GM19452 (cell line): ENCODE data around the gene STRN.
"Not testable (repeated sequence)": the region's sequence is repeated elsewhere in the genome, so short reads cannot be mapped to it uniquely, and the experiment has no call there.

Source experiments
- ATAC-seq: cut with Tn5 transposase; IDR thresholded peaks from one replicate; pipeline ENCODE4 v1.9.1; 2021; ENCODE audit not compliant: unreplicated experiment

The STRN gene

GRCh38 chr2:36843838-36844237 lies 122.5 kb downstream of the STRN start:
- no peak for ATAC-seq

GRCh38 chr2:36839976-36840617 lies 126.2 kb downstream of the STRN start:
- ATAC-seq: no peak

- no peak for ATAC-seq
These were observed 131.4 kb downstream of the STRN start for GRCh38 chr2:36834731-36835524.

DNA sequence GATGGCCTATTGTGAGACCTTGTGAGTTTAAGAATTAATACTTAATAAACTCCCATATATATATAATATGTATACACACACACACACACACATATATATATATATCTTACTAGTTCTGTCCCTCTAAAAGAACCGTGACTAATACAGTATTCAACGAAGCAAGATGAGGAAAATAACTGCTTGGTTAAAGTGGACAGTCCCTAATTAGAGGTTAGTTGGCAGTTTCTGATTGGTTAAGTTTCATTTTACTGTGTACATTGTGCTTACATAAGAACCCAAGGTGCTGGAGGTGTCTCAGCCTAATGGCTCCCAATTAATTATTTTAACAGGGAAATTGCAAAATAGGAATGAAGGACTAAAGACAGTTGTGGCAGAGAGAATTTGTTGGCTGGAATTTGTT lies 132.1 kb downstream of the STRN start:
- no peak for ATAC-seq

GRCh38 chr2:36831185-36831584 lies 135.2 kb downstream of the STRN start:
- no peak for ATAC-seq

DNA sequence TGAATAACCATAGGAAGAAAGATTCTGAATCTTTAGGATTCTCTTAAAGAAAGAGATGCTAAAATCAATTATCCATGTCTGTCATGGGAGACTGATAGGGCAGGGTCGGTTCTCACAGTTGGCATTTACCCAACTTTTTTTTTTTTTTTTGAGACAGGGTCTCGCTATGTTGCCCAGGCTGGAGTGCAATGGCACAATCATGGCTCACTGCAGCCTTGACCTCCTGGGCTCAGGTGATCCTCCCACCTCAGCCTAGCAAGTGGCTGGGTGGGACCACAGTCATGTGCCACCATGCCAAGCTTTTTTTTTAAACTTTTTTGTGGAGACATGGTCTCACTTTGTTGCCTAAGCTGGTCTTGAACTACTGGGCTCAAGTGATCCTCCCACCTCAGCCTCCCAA lies 141.7 kb downstream of the STRN start:
- ATAC-seq: not testable (repeated sequence)

- ATAC-seq: no peak
These were observed 142.1 kb downstream of the STRN start for GRCh38 chr2:36824273-36824672.

GRCh38 chr2:36823862-36824261 lies 142.5 kb downstream of the STRN start:
- no peak for ATAC-seq

GRCh38 chr2:36820942-36821605 lies 145.3 kb downstream of the STRN start:
- no peak for ATAC-seq

DNA sequence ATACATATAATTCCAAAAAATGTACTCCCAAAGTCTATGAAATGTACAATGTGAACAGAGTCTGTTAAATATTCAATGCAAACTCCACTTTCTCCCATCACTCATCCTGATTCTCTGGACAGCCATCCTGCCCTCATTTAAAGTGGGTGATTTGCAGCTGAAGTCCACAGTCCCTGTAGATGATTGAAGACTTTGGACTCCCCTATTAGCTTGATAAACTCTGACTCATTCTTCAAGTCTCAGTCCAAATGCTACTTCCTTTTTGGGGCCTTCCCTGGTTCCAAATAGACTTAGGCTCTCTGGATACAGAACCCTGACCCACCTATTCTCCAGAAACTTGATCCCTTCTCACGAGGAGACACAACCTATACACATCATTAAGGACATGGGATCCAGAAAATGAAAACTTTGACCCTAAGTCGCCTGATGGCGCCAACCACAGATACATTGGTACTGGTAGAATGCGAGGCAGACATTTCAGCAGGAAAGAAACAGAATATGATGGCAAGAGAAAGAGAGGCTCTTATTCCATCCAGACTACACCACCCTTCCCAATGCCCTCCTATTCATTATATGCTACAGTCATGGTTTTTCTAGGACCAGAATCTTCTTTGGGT lies 147.1 kb downstream of the STRN start:
- no peak for ATAC-seq

DNA sequence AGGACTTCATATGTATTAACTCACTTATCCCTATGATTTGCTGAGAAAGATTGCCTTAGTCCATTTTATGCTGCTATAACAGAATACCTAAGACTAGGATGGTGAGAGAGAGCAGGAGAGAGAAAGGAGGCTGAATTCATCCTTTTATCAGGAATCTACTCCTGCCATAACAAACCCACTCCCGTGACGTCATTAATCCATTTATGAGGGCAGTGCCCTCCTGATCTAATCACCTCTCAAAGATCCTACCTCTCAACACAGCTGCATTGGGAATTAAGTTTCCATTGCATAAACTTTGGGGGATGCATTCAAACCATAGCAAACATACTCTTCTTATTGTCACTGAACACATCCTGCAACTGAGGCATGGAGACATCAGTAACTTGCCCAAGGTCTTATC lies 147.8 kb downstream of the STRN start:
- ATAC-seq: no peak

- no peak for ATAC-seq
These were observed 154.1 kb downstream of the STRN start for GRCh38 chr2:36812196-36812595.

- ATAC-seq: no peak
These were observed 155.3 kb downstream of the STRN start for GRCh38 chr2:36811071-36811470.

DNA sequence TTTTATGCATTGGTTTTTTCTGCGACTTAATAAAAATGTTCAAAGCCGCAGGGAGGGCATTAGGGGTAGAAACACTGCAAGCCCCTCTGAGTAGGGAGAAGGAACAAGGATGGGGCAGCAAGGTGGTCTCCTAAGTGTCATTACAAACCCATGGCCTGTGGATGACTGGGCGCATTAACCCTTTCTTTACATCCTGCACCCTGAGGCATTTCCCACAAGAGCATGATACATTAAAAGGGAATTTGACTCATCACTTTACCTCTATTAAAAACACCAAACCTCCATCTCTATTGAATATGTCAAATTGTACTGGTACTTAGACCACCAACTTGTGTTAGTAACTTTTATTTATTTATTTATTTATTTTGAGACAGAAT lies 157.3 kb downstream of the STRN start:
- no peak for ATAC-seq

GRCh38 chr2:36808386-36809068 lies 157.8 kb downstream of the STRN start:
- no peak for ATAC-seq

DNA sequence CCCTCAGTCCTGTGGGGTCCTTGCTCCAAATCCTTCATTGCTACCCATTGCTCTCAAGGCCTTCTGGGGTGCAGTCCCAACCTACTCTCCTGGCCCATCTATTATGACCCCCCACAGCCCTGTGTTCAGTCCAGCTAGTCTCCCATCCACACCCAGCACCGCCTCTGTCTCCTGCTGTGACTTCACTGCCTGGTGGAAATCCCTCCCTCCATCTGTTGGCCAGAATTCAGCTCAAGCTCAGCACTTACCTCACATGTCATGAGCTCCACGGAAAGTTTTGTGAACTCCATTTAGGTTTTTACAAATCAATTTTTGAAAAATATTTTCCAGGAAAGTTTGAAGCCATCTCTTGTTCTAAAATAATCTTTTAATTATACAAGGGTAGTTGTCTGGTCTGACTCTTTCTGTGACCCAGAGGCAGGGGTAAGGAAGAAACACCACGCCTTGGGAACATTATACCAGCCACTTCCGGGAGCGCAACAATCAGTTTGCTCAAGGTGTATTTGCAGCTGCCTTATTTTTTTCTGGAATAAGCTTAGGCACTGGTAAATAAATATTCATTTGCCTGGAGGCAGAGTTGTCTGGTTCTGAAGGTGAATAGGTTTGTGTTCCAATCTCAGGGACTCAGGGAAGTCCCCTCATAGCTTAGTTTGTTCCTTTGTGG lies 159.0 kb downstream of the STRN start:
- ATAC-seq: no peak

- no peak for ATAC-seq
These were observed 160.6 kb downstream of the STRN start for GRCh38 chr2:36805635-36806224.

DNA sequence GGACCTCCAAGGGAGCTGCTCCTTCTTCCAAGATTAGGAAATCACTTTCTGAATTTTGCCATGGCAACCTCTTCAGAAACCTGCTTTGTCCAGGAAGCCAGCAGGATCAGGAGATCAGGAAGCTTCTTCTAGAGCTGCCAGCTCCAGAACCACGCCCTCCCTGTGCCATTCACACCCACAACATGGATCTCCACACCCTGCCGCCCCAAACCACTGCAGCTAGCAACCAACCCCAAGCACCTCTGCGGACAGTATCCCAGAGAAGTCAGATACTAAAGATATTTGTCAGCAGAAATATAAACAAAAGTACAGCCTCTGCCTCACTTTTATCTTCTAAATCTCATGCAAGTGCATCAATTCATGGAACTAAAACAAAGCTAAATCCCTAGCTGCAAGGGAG lies 163.4 kb downstream of the STRN start:
- no peak for ATAC-seq

GRCh38 chr2:36801088-36801487 lies 165.2 kb downstream of the STRN start:
- ATAC-seq: no peak

DNA sequence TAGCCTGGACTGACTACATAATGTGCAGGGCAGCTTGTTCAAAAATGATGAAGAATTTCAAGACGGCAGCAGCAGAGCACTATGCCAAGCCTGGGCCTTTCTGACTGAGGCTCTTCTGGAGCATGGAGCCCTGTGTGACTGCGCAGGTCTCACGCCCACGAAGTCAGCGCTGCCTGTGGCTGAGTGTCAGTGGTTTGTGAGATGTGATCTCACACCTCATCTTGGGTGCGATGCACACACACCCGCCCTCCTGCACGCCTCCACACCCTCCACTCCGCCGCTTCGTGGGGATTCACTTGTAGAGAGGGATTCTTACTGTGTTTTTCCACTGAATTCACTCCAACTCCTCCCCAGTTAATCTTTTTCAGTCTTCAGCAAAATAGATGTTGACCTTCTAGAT lies 166.0 kb downstream of the STRN start:
- no peak for ATAC-seq
